Fibroblast of peridontal ligament (primary cell): Measurements from ENCODE around the gene OR51D1.
A peak's percentile ranks its signal among the peaks of the same experiment; 100 is the strongest.

Source experiments
- DNase-seq: peaks from one replicate; pipeline ENCODE4 v3.0.0-alpha.2; 2010; ENCODE audit errors: extremely low read depth

Gene OR51D1

DNA sequence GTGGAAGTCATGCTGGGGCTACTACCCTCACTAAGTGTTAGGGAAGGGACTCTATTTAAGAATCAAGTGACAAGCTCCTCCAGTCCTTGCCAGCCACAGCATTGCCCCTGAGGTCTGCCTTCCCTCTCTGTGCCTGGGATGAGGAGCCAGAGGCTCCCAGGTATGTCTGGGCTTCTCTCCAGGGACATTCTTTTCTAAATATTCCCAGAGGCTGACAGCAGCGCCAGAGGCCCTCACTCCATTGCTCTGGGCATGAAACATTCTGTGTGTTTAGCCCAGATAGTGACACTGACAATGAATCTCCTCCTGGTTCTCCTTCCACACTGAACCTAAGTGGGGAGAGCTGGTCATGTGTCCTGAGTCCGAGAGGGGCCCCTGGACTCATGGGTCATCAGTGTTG, 8.7 kb downstream of the OR51D1 start:
- no peak for DNase-seq

- no peak for DNase-seq
These were observed 10.5 kb downstream of the OR51D1 start for GRCh38 chr11:4647766-4648165.

DNA sequence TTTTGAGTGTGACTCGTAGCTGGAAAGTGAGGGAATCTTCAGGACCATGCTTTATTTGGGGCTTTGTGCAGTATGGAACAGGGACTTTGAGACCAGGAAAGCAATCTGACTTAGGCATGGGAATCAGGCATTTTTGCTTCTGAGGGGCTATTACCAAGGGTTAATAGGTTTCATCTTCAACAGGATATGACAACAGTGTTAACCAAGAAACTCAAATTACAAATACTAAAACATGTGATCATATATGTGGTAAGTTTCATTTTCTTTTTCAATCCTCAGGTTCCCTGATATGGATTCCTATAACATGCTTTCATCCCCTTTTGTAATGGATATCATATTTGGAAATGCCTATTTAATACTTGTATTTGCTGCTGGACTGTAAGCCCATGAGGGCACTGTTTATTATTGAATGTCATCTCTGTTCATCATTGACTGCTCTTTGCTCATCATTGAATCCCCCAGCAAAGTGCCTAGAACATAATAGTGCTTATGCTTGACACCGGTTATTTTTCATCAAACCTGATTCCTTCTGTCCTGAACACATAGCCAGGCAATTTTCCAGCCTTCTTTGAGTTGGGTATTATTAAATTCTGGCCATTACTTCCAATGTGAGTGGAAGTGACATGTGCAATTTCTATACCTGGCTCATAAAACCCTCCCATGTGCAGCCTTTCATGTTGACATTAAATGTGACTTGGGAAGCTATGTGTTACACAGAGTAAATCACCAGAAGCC, 17.5 kb downstream of the OR51D1 start:
- no peak for DNase-seq

DNA sequence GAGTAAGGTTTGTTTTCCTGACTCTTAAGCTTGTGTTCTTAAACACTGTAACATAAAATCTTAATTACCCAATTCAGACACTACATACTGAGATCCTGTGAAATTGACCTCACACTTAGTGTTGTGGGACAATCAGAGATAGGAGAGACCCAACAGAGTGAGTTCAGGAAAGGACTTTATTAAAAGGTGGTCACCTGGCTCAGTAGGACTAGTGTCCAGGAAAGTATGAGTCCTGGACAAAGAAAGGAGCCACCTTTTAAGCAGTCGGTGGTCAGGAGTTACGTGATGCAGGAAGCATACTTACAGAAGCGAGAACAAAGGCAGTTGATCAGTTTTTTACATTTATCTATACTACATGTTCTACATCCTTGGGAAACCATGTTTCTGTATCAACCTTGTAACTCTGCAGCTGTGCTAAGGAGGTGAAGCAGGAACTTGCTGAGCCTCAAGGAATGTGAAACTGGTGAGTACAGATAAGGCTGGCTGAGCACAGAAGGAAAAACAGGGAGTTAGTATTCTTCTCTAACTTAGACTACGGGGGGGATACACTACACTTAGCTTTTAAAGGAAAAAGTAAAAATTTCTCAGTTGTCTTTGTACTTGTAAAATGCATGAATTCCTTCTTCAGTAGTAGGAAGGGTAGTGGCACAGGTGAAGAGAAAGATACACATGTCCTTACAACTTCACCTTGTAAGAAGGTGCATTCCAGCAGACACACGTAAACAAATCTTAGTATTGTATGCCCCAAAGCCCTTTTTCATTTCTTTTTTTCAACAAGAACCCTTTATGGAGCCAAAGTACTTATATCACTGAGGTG, 21.6 kb downstream of the OR51D1 start:
- no peak for DNase-seq

GRCh38 chr11:4662876-4663275, 25.6 kb downstream of the OR51D1 start:
- no peak for DNase-seq

- DNase-seq, result no peak
These were observed 26.9 kb downstream of the OR51D1 start for GRCh38 chr11:4664183-4664582.

- no peak for DNase-seq
These were observed 27.5 kb downstream of the OR51D1 start for GRCh38 chr11:4664786-4665185.

DNA sequence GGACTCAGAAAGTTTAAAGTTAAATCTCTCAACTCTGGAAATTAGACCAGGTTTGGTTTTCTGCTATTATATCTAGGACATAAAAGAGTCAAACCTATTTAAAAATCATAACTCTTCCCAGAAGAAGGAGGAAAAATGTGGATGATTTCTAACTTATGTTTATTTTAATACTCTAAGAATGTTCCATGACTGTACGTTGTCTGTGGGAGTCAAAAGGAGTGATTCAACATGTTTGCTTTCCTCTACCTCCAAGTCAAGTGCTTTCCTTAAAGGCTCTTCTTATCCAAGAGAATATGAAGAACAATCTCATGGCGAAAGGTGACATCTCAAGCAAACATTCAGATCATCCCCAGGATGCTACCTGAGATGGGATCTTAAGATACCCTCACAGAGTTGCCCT, 28.1 kb downstream of the OR51D1 start:
- DNase-seq, result peak; percentile 17

GRCh38 chr11:4671741-4672140, 34.5 kb downstream of the OR51D1 start:
- DNase-seq, result no peak

DNA sequence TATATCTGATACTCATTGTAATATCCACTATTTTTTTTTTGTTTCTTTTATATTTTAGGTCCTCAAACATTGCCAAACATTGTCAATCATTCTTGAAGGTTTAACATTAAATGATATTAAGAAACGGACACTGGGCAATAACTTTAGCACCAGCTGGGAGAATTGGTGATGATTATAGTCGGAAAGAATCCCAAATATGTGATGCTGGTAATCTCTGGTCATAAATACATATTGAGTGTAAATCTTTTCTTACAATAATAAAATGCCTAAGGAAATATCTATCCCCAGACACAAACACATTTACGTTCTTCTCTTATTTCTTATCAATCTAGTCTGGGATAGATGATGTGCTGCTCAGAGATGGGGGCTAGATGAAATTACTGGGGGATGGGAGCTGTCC, 35.2 kb downstream of the OR51D1 start:
- DNase-seq, result peak; percentile 52

GRCh38 chr11:4673781-4674180, 36.5 kb downstream of the OR51D1 start:
- DNase-seq, result no peak

- no peak for DNase-seq
These were observed 40.7 kb downstream of the OR51D1 start for GRCh38 chr11:4677948-4678347.

DNA sequence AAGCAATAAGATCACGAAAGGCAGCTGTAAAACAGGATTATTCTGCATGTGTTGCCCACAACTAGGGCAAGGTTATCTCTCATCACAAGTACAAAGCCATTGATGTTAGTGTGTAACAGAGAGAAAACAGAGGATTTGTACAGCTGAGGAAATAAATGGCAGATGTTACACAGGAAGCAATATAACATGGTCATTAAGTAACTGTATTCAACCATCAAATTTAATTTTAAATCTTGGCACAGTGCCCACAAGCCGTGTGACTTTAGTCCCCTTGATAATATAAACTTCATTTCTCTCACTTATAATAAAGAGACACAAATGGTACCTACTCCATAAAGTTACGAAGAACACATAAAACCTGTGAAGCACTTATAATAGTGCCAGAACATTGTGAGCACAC, 43.1 kb downstream of the OR51D1 start:
- DNase-seq, result no peak

- peak; percentile 35 for DNase-seq
These were observed 45.5 kb downstream of the OR51D1 start for GRCh38 chr11:4682623-4683419.

GRCh38 chr11:4684631-4685285, 47.5 kb downstream of the OR51D1 start:
- no peak for DNase-seq
